Choroid plexus epithelial cell (primary cell): ENCODE results near the gene EPHB6.

Experiments used
- DNase-seq: peaks from one replicate; pipeline ENCODE4 v3.0.0-alpha.2; 2010; ENCODE audit warnings: low read depth
- H3K4me3 ChIP-seq: 2 replicates; pipeline ENCODE4 v1.5.1; 2011; ENCODE audit warnings: low read depth, mild to moderate bottlenecking, control low read depth, low read length, moderate library complexity
- CTCF ChIP-seq: conservative IDR thresholded peaks from 2 replicates; pipeline ENCODE4 v1.5.1; 2011; ENCODE audit warnings: low read depth, mild to moderate bottlenecking, control low read depth, inconsistent platforms, low read length, moderate library complexity

The EPHB6 gene

DNA sequence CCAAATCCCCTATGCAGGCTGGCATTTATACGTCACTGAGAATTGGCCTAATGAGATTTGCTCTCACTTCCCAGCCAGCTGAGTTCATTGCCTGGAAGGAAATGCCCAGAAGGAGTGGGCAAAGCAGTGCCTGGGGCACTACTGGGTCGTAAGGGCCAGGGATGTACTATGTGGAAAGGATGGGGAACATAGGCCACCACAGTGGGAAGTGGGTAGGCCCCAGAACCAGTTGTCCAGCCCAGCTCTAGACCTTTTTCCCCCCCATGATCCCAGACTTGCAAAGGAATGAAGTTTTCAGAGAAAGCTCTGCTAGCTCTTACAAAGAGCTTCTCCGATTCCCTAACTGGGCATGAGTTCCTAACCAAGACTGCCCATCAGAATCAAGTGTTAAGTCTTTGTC, 64.8 kb downstream of the EPHB6 start:
- no peak for TF ChIP-seq CTCF
- no peak for DNase-seq
- H3K4me3 ChIP-seq = no peak overlapping the region
